GM12878 (cell line): Measurements from ENCODE around the gene PDCD2. TPM values are rescaled to one million over a fixed set of nuclear protein-coding genes. Genes with fewer than 3 reads are reported as not detected.

ENCODE experiments used
- ASH2L ChIP-seq: fragments of 300-600, 200-600 bp; sonication (generic); IDR thresholded peaks from 2 replicates; pipeline ENCODE4 v1.6.1; 2017; ENCODE audit warnings: low read depth, mild to moderate bottlenecking, borderline replicate concordance
- BHLHE40 ChIP-seq, 2 experiments: fragments of 450-650 bp in 1 of 2; IDR thresholded peaks; 2 replicates each; pipeline ENCODE4 v1.6.1; 2011 to 2017; ENCODE audit warnings: low read depth in 2 of 2, borderline replicate concordance in 1 of 2, improper control_type of control experiment in 1 of 2, low read length in 1 of 2, mild to moderate bottlenecking in 1 of 2
- CHD1 ChIP-seq: IDR thresholded peaks from 2 replicates; pipeline ENCODE4 v1.6.1; 2012; ENCODE audit warnings: low read depth, low read length, improper control_type of control experiment
- CHD2 ChIP-seq: IDR thresholded peaks from 2 replicates; pipeline ENCODE4 v1.6.1; 2011; ENCODE audit warnings: low read depth, low read length, improper control_type of control experiment, borderline replicate concordance
- CTCF ChIP-seq, 3 experiments: IDR thresholded peaks in 2 of 3; conservative IDR thresholded peaks in 1 of 3; 2 replicates each; pipeline ENCODE4 v1.5.1; 2011; ENCODE audit warnings: low read depth in 3 of 3, low read length in 3 of 3, mild to moderate bottlenecking in 3 of 3, control low read depth in 2 of 3, moderate library complexity in 2 of 3, inconsistent platforms in 1 of 3, mixed read lengths in 1 of 3; ENCODE audit not compliant: control insufficient read depth in 2 of 3, insufficient read depth in 1 of 3; ENCODE audit errors: extremely low read depth in 1 of 3
- EP300 ChIP-seq, 2 experiments: fragments of 150-350 bp in 1 of 2; IDR thresholded peaks; 2 replicates each; pipeline ENCODE4 v1.6.1; 2011 to 2012; ENCODE audit warnings: low read depth in 2 of 2, low read length in 2 of 2, borderline replicate concordance in 1 of 2, improper control_type of control experiment in 1 of 2, inconsistent platforms in 1 of 2; ENCODE audit not compliant: control insufficient read depth in 1 of 2
- GATAD2B ChIP-seq: fragments of 450-650 bp; conservative IDR thresholded peaks from 2 replicates; pipeline ENCODE4 v1.6.1; 2017; ENCODE audit warnings: low read depth, mild to moderate bottlenecking, moderate library complexity
- HCFC1 ChIP-seq: fragments of 150-350 bp; IDR thresholded peaks from 2 replicates; pipeline ENCODE4 v1.6.1; 2014; ENCODE audit warnings: low read length
- MAX ChIP-seq: IDR thresholded peaks from 2 replicates; pipeline ENCODE4 v1.6.1; 2012; ENCODE audit warnings: low read depth, low read length, improper control_type of control experiment
- MEF2B ChIP-seq: fragments of 450-650 bp; IDR thresholded peaks from 2 replicates; pipeline ENCODE4 v1.6.1; 2018; ENCODE audit warnings: mild to moderate bottlenecking, moderate library complexity; ENCODE audit not compliant: partially characterized antibody, poor library complexity, severe bottlenecking
- NFYB ChIP-seq: IDR thresholded peaks from 2 replicates; pipeline ENCODE4 v1.6.1; 2011; ENCODE audit warnings: low read depth, mild to moderate bottlenecking, low read length, improper control_type of control experiment, moderate library complexity; ENCODE audit not compliant: insufficient read depth
- NR2C1 ChIP-seq: fragments of 450-650 bp; IDR thresholded peaks from 2 replicates; pipeline ENCODE4 v1.6.1; 2017; ENCODE audit warnings: antibody characterized with exemption, mild to moderate bottlenecking, moderate library complexity
- RAD21 ChIP-seq: IDR thresholded peaks from 2 replicates; pipeline ENCODE4 v1.6.1; 2011; ENCODE audit warnings: mild to moderate bottlenecking, low read depth, low read length, moderate library complexity; ENCODE audit not compliant: insufficient read depth
- REST ChIP-seq: IDR thresholded peaks from 2 replicates; pipeline ENCODE4 v1.6.1; 2012; ENCODE audit warnings: mild to moderate bottlenecking, low read depth, low read length
- TARDBP ChIP-seq: IDR thresholded peaks from 2 replicates; pipeline ENCODE4 v1.6.1; 2016; ENCODE audit warnings: borderline replicate concordance
- ZBED1 ChIP-seq: IDR thresholded peaks from 2 replicates; pipeline ENCODE4 v1.6.1; 2016; ENCODE audit warnings: borderline replicate concordance
- ZNF217 ChIP-seq: fragments of 450-650 bp; IDR thresholded peaks from 2 replicates; pipeline ENCODE4 v1.6.1; 2017; ENCODE audit warnings: antibody characterized with exemption, mild to moderate bottlenecking
- ZNF274 ChIP-seq: IDR thresholded peaks from one replicate; pipeline ENCODE4 v1.8.0; 2011; ENCODE audit not compliant: insufficient read length, insufficient read depth
- polyA plus RNA-seq, 11 experiments: library from polyadenylated mRNA; depleted of rRNA in 4 of 11; unstranded in 6 of 11; stranded (reverse) in 5 of 11; fragments of >200 nt; fragmentation: Nextera tagmentation in 4 of 11; fragmentation: Illumina TruSeq in 1 of 11; extraction: Ambion mirVana in 4 of 11; extraction: Trizol in 1 of 11; gene quantifications; 1 replicate in 1 of 11; 2 replicates in 10 of 11; pipeline versions ENCODE4 v1.2.1 to v1.2.3, GENCODE V29; 2011 to 2016; ENCODE audit warnings: inconsistent platforms in 2 of 11, missing spikeins in 2 of 11, low read depth in 1 of 11
- total RNA-seq, 4 experiments: library from RNA; depleted of rRNA in 3 of 4; stranded (reverse); fragments of >200 nt in 3 of 4; fragmentation: Illumina TruSeq in 1 of 4; extraction: Trizol in 1 of 4; gene quantifications; 2 replicates each; pipeline versions ENCODE4 v1.2.1 to v1.2.3, GENCODE V29; 2013 to 2021
- TF ChIP-seq, protein P1 (sequence below): IDR thresholded peaks from 2 replicates; pipeline ENCODE4 v1.6.1; 2011; ENCODE audit warnings: borderline replicate concordance, low read depth, mild to moderate bottlenecking, moderate library complexity, mixed read lengths, low read length; ENCODE audit not compliant: insufficient read depth; ENCODE audit errors: extremely low read length

PDCD2 gene
- total and polyA plus RNA-seq, 10 of the 15 experiments (the other 5 are each of a cell fraction or from before 2014, with no cell fraction given) = 27.4 to 154 (median 101) TPM

DNA sequence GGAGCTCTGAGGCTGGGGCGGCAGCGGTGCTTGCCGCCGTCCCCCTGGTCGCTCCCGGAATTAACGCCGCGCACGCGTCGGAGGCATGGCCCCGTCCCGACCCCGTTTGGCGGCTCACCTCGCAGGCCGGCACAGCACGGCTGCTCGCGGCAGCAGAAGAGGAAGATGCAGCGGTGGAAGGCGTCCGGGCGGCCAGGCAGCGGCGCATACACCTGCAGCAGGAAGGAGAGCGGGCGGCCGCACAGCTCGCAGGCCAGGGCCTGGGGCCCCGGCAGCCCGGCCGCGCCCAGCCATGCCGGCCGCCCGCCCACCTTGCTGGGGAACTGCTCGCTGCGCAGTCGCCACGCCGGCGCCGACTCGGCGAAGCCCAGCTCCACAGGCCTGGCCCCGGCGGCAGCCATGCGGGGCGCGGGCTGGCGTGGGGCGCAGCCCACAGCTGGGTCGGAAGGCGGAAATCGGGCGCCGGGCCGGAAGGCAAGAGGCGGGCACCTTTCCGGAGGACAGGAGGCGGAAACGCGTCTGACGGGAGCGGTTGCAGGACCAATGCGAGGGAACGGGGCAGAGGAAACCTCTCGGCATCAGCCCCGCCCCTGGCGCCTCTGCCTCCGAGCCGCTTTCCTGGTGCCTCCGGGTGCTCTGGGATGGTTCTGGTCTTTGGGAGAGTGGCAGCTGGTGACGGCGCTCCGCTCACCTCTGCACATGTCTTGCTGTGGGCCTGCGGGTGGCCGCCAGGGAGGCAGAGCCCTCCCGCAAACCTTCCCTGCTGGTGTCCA lies at the start of gene PDCD2 (continued):
- TF ChIP-seq CTCF (IDR thresholded peaks at IDR 0.05 in 2 of 3, conservative IDR thresholded peaks at IDR 0.05 in 1 of 3; ENCODE audit: control insufficient read depth in 2 of 3, extremely low read depth in 1 of 3, insufficient read depth in 1 of 3, low read depth in 3 of 3, low read length in 3 of 3) (no peak), BHLHE40 (IDR thresholded peaks at IDR 0.05; ENCODE audit: borderline replicate concordance in 1 of 2, low read depth in 2 of 2, low read length in 1 of 2) (peak in 1 of 2 experiments; percentile 54; a peak in 2 of 4 replicates), ZNF217 (peak; percentile 82), RAD21 (no peak), GATAD2B (peak; percentile 99), TARDBP (0 out of 2 replicates have a peak, but pooled peaks have one; percentile 57), NFYB (peak; percentile 82; the same call in 1 of the 2 replicates), HCFC1 (peak; percentile 75), MAX (peak; percentile 79; the same call in 1 of the 2 replicates), MEF2B (no peak), ZNF274 (no peak), CHD2 (0 out of 2 replicates have a peak, but pooled peaks have one; percentile 58), EP300 (IDR thresholded peaks at IDR 0.05; ENCODE audit: borderline replicate concordance in 1 of 2, control insufficient read depth in 1 of 2, low read depth in 2 of 2, low read length in 2 of 2) (no peak), CHD1 (no peak), ZBED1 (no peak), REST (no peak), ASH2L (peak; percentile 52; the same call in 1 of the 2 replicates), NR2C1 (peak; percentile 57; the same call in 1 of the 2 replicates)
- TF ChIP-seq, protein P1, sequence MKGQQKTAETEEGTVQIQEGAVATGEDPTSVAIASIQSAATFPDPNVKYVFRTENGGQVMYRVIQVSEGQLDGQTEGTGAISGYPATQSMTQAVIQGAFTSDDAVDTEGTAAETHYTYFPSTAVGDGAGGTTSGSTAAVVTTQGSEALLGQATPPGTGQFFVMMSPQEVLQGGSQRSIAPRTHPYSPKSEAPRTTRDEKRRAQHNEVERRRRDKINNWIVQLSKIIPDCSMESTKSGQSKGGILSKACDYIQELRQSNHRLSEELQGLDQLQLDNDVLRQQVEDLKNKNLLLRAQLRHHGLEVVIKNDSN = no peak
